Activated naive CD8-positive, alpha-beta T cell treated with anti-CD3 and anti-CD28 coated beads, Interleukin-2, amount 10 ng/mL, durations not matched to agents 7 days and 5 days (primary cell): Measurements from ENCODE around the gene GAS7. TPM values are rescaled to one million over a fixed set of nuclear protein-coding genes. Genes with fewer than 3 reads are reported as not detected.

Experiments used
- ATAC-seq: fragments of 150-1000 bp; cut with Tn5 transposase; one replicate; pipeline ENCODE4 v1.10.0; 2021; ENCODE audit warnings: low read depth, moderate library complexity
- POLR2A ChIA-PET: fragments of 350-600 bp; sonication (Branson Sonifier 250); formaldehyde crosslinking; loops from one replicate; lab custom pipeline; 2021; ENCODE audit warnings: antibody characterized with exemption; lab: Charles Lee
- DNase-seq: peaks from one replicate; pipeline ENCODE4 v3.0.0; 2021
- H3K27ac Mint-ChIP-seq: one replicate; pipeline ENCODE4 v1.8.0; 2022; ENCODE audit warnings: mild to moderate bottlenecking, mixed read lengths
- H3K27me3 Mint-ChIP-seq: one replicate; pipeline ENCODE4 v1.8.0; 2022; ENCODE audit warnings: mild to moderate bottlenecking, moderate library complexity, mixed read lengths
- H3K36me3 Mint-ChIP-seq: one replicate; pipeline ENCODE4 v1.8.0; 2021; ENCODE audit warnings: mild to moderate bottlenecking, mixed read lengths
- H3K4me1 Mint-ChIP-seq: one replicate; pipeline ENCODE4 v1.8.0; 2021; ENCODE audit warnings: mixed read lengths
- H3K4me3 Mint-ChIP-seq: one replicate; pipeline ENCODE4 v1.8.0; 2022; ENCODE audit warnings: mild to moderate bottlenecking, moderate library complexity, mixed read lengths
- H3K9me3 Mint-ChIP-seq: one replicate; pipeline ENCODE4 v1.8.0; 2021; ENCODE audit warnings: mixed read lengths
- total RNA-seq, 2 experiments: library from RNA; stranded (reverse); gene quantifications; one replicate each; pipeline ENCODE4 v1.2.3, GENCODE V29; 2021

The GAS7 gene
- total RNA-seq, 2 experiments from 2014 or later: 2.7 to 2.8 TPM

- DNase-seq (no peak), ATAC-seq (no peak)
- Mint-ChIP-seq H3K27me3 (peaks cover 5% of the 10 kb centered on the region), H3K4me3 (no peak overlapping the region), H3K36me3 (no peaks in the 10 kb centered on the region), H3K9me3 (peaks cover 1% of the 10 kb centered on the region), H3K27ac (no peak overlapping the region), H3K4me1 (peaks cover 25% of the 10 kb centered on the region)
- POLR2A ChIA-PET: no interaction called here
These were observed 42.9 kb downstream of the GAS7 start for GRCh38 chr17:10155371-10156076.

- DNase-seq (no peak), ATAC-seq (no peak)
- H3K4me1 Mint-ChIP-seq: peaks cover 33% of the 10 kb centered on the region
- POLR2A ChIA-PET: no interaction called here
- H3K36me3 Mint-ChIP-seq: no peaks in the 10 kb centered on the region
- peaks cover 21% of the 10 kb centered on the region for H3K27me3 Mint-ChIP-seq
- H3K4me3 Mint-ChIP-seq: no peak overlapping the region
- no peak overlapping the region for H3K27ac Mint-ChIP-seq
- H3K9me3 Mint-ChIP-seq: no peaks in the 10 kb centered on the region
These were observed 46.5 kb downstream of the GAS7 start for GRCh38 chr17:10151667-10152496.

GRCh38 chr17:10149573-10150399 is 48.6 kb downstream of the GAS7 start:
- ATAC-seq (peak; percentile 56), DNase-seq (no peak)
- peak overlapping the region; percentile 17 for H3K27ac Mint-ChIP-seq
- H3K36me3 Mint-ChIP-seq: no peaks in the 10 kb centered on the region
- H3K4me1 Mint-ChIP-seq: peaks cover 28% of the 10 kb centered on the region
- H3K9me3 Mint-ChIP-seq: no peaks in the 10 kb centered on the region
- POLR2A ChIA-PET: no interaction called here
- peak overlapping the region; percentile 45 for H3K4me3 Mint-ChIP-seq
- H3K27me3 Mint-ChIP-seq: peaks cover 35% of the 10 kb centered on the region

- H3K4me3 Mint-ChIP-seq: no peak overlapping the region
- ATAC-seq (no peak), DNase-seq (no peak)
- POLR2A ChIA-PET: interaction anchor here (1.4 kb wide), 1 partner anchor 9 kb away, joined by 3 read pairs; no protein-coding TSS in a partner anchor
- no peak overlapping the region for H3K27ac Mint-ChIP-seq
- no peaks in the 10 kb centered on the region for H3K36me3 Mint-ChIP-seq
- H3K4me1 Mint-ChIP-seq: peaks cover 29% of the 10 kb centered on the region
- H3K27me3 Mint-ChIP-seq: peaks cover 36% of the 10 kb centered on the region
- H3K9me3 Mint-ChIP-seq: no peaks in the 10 kb centered on the region
These were observed 50.5 kb downstream of the GAS7 start for GRCh38 chr17:10147761-10148415.

GRCh38 chr17:10147040-10147439 is 51.4 kb downstream of the GAS7 start:
- POLR2A ChIA-PET: interaction anchor here (1.4 kb wide), 1 partner anchor 10 kb away, joined by 3 read pairs; no protein-coding TSS in a partner anchor
- no peaks in the 10 kb centered on the region for H3K36me3 Mint-ChIP-seq
- no peaks in the 10 kb centered on the region for H3K9me3 Mint-ChIP-seq
- peaks cover 26% of the 10 kb centered on the region for H3K4me1 Mint-ChIP-seq
- ATAC-seq (no peak), DNase-seq (no peak)
- H3K4me3 Mint-ChIP-seq: no peak overlapping the region
- H3K27ac Mint-ChIP-seq: no peak overlapping the region
- peaks cover 35% of the 10 kb centered on the region for H3K27me3 Mint-ChIP-seq

GRCh38 chr17:10144982-10145381 is 53.4 kb downstream of the GAS7 start:
- peaks cover 32% of the 10 kb centered on the region for H3K27me3 Mint-ChIP-seq
- H3K4me3 Mint-ChIP-seq: no peak overlapping the region
- H3K27ac Mint-ChIP-seq: no peak overlapping the region
- ATAC-seq: peak; percentile 42
- no peak for DNase-seq
- POLR2A ChIA-PET: no interaction called here
- H3K36me3 Mint-ChIP-seq: no peaks in the 10 kb centered on the region
- H3K4me1 Mint-ChIP-seq: peaks cover 18% of the 10 kb centered on the region
- no peaks in the 10 kb centered on the region for H3K9me3 Mint-ChIP-seq

- Mint-ChIP-seq H3K27me3 (peaks cover 32% of the 10 kb centered on the region), H3K27ac (no peak overlapping the region), H3K4me1 (peaks cover 14% of the 10 kb centered on the region), H3K9me3 (no peaks in the 10 kb centered on the region), H3K4me3 (no peak overlapping the region), H3K36me3 (no peaks in the 10 kb centered on the region)
- POLR2A ChIA-PET: no interaction called here
- DNase-seq (no peak), ATAC-seq (no peak)
These were observed 54.0 kb downstream of the GAS7 start for GRCh38 chr17:10144456-10144855.

- DNase-seq: no peak
- Mint-ChIP-seq H3K4me3 (no peak overlapping the region), H3K4me1 (peaks cover 7% of the 10 kb centered on the region), H3K36me3 (no peaks in the 10 kb centered on the region), H3K9me3 (no peaks in the 10 kb centered on the region), H3K27me3 (peaks cover 12% of the 10 kb centered on the region), H3K27ac (no peak overlapping the region)
- no peak for ATAC-seq
- POLR2A ChIA-PET: no interaction called here
These were observed 57.0 kb downstream of the GAS7 start for GRCh38 chr17:10141436-10141835.

GRCh38 chr17:10139577-10139976 is 58.8 kb downstream of the GAS7 start:
- Mint-ChIP-seq H3K4me3 (no peak overlapping the region), H3K36me3 (no peaks in the 10 kb centered on the region), H3K27ac (no peak overlapping the region), H3K27me3 (peaks cover 5% of the 10 kb centered on the region), H3K9me3 (no peaks in the 10 kb centered on the region), H3K4me1 (peaks cover 12% of the 10 kb centered on the region)
- ATAC-seq (no peak), DNase-seq (no peak)
- POLR2A ChIA-PET: no interaction called here

- Mint-ChIP-seq H3K36me3 (no peaks in the 10 kb centered on the region), H3K9me3 (no peaks in the 10 kb centered on the region), H3K4me3 (no peak overlapping the region), H3K4me1 (peaks cover 12% of the 10 kb centered on the region), H3K27ac (no peak overlapping the region), H3K27me3 (peaks cover 5% of the 10 kb centered on the region)
- POLR2A ChIA-PET: no interaction called here
- ATAC-seq: no peak
- DNase-seq: no peak
These were observed 62.0 kb downstream of the GAS7 start for GRCh38 chr17:10136258-10136981.

GRCh38 chr17:10135539-10136257 is 62.7 kb downstream of the GAS7 start:
- Mint-ChIP-seq H3K4me1 (peaks cover 12% of the 10 kb centered on the region), H3K9me3 (no peaks in the 10 kb centered on the region), H3K27ac (no peak overlapping the region), H3K36me3 (no peaks in the 10 kb centered on the region), H3K27me3 (peaks cover 6% of the 10 kb centered on the region), H3K4me3 (no peak overlapping the region)
- DNase-seq (no peak), ATAC-seq (no peak)
- POLR2A ChIA-PET: no interaction called here

- peaks cover 7% of the 10 kb centered on the region for H3K4me1 Mint-ChIP-seq
- ATAC-seq: no peak
- H3K4me3 Mint-ChIP-seq: no peak overlapping the region
- POLR2A ChIA-PET: no interaction called here
- H3K27ac Mint-ChIP-seq: no peak overlapping the region
- H3K9me3 Mint-ChIP-seq: no peaks in the 10 kb centered on the region
- peaks cover 7% of the 10 kb centered on the region for H3K27me3 Mint-ChIP-seq
- no peaks in the 10 kb centered on the region for H3K36me3 Mint-ChIP-seq
- DNase-seq: no peak
These were observed 67.7 kb downstream of the GAS7 start for GRCh38 chr17:10130677-10131076.
